HG02870 (cell line): Measurements from ENCODE around the gene DHRSX.
"Not testable (repeated sequence)": the region's sequence is repeated elsewhere in the genome, so short reads cannot be mapped to it uniquely, and the experiment has no call there.

Experiments used
- ATAC-seq: cut with Tn5 transposase; IDR thresholded peaks from one replicate; pipeline ENCODE4 v1.9.1; 2021; ENCODE audit warnings: mild to moderate bottlenecking, moderate library complexity; ENCODE audit not compliant: unreplicated experiment

Gene DHRSX

DNA sequence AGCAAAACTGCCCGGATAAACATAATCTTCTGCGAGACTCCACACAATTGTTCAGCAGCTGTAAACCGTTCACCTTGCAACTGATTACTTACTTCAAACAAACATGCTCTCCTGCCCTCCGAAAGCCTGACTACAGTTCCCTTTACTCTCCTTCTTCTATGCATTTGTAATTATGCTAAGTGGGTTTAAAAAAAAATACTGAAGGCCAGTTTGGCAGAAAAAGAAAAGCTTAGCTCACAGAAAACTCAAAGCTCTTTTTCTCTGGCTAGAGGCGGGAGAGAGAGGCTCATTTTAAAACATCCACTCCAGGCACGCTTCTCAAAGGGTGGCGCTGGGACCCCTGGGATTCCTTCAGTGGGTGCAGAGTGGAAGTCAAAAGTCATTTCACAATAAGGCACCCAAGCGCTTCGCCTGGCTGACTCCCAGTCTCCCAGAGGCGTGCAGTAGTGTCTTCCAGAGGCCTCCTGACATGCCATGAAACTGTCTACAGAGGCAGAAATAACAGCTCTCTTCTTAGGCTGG, 1.9 kb downstream of the DHRSX start:
- ATAC-seq: no peak

DNA sequence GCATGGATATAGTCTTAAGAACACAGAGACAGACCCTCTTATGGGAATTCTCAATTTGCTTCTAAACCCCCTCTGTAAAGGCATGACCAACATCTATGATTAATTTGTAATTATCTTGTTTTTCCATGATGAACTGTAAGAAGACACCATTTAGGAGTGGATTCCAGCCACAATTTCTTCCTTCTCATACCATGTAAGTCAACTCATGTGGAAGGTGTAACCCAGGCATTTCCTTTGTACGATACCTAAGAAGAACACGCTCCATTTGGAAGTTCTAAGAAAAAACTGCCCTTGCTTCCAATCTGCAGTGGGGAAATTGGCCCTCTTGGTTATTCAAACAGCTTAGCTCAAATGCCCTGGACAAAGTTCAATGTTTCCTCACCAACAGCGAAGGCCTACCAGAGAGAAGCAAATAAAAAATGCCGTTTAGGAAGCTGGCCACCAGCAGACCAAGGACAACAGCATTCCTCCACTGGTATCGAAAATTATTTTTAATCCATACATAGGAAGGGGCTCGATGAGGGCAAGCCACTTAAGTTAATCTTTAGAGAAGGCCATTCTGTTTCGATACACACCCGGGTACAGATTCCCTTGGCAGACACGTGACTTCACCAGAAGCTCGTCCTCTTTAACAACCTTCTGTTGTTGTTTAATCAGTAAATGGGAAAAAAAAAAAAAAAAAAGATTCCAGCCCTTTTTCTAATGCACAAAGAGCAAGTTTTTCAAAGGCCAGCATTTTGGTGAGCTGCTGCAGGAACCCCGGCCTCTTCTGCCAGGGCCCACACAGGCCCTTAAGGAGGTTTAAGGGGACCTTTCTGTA, 2.6 kb downstream of the DHRSX start:
- no peak for ATAC-seq

DNA sequence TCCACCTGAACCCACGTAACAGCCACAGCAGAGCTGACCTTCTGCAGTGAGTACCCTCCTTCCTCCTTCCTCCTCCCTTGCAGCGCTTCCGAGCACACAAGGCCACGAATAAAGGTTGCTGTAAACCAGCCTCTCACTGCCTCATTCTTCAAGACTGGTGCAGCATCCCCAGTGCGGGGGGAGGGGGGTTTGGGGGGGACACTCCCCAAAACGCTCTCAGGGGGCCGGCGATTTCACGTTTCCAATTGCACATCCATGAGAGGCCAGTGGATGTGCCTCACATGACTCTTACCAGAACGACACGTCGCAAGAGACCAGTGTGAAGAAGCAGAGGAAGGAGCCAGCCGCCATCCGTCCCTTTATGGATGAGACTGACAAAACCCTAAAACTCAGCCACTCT, 5.2 kb downstream of the DHRSX start:
- ATAC-seq: no peak

DNA sequence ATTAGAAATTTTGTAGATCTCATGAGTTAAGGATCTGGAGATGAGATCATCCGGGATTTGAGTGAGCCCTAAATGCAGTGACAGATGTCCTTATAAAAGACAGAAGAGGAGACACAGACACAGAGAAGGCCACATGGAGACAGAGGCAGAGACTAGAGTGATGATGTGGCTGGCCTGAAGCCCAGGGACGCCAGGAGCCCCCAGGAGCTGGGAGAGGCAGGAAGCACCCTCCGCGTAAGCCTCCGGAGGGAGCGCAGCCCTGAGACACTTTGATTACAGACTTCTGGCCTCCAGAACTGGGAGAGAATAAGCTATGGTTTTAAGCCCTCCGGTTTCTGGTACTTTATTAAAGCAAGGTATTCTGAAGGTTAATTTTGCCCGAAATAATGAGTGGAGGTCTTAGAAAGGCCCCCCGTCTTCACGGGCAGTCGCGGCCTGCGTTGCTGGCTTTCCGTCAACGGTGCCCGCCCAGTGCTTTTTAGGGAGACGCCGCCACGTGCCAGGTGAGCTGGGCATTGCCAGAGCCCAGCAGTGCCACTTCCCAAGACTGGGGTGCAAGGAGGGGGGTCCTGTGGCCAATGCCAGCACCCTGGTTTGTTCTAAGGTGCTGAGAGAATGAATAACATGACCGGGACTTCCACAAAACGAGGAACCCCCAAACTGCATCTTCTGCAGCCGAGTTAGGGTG, 8.1 kb downstream of the DHRSX start:
- ATAC-seq: no peak

DNA sequence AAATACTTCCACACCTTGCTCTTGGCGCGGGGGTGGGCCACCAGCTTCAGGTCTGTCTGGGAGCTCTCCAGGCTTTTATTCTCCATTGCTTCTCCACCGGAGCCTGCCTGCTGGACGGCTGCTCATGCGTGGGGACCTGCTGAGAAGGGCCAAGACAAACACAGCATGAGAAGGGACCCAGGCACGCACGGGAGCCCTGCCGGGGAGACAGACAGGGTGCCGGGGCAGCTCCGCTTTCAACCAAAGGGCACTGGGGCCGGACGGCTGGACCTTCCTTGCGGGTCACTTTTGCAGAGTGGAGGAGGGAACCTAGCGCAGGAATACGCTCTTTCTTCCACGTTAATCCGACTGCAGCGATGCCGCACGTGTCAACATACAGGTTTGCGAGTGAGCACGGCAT, 10.1 kb downstream of the DHRSX start:
- ATAC-seq: no peak

DNA sequence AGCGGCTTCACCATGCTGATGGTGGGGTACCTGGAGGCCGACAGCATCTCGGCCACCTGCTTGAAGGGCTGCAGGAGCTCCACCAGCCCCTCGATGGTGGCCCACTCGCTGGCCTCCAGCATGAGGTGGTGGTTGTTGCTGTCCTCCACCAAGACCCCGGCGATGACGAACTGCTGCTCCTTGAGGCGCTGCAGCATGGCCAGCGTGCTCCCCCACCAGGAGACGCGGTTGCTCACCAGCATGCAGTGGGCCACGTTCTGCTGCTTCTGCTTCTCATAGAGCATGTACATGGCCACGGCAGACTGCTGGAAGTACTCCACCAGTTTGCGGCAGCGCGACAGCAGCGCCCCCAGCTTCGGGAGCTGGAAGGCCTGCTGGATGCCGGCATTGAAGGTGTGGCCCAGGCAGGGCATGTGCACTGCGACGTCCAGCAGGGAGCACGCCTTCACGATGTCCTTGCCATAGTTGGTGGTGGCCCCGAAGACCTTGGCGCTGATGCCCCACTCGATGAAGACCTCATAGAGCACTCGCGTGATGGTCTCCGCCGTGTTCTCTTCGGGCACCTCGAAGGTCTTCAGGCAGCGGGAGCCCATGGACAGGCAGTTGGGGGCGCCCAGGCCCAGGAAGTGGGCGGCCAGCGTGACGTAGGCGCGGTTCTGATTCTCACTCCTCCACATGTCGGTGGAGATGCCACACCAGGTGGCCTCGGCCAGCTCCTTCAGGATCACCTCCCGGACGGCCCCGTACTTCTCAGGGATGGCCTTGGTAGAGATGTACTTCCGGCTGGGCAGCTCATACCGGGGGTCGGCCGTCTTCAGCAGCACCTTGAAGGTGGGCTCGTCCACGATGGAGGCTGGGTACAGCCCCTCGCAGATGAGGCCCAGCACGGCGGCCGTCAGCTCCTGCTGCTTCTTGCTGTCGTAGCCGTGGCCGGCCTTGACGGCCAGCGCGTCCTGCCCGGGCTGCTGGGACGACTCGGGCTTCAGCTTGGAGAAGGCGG, 11.0 kb downstream of the DHRSX start:
- no peak for ATAC-seq

DNA sequence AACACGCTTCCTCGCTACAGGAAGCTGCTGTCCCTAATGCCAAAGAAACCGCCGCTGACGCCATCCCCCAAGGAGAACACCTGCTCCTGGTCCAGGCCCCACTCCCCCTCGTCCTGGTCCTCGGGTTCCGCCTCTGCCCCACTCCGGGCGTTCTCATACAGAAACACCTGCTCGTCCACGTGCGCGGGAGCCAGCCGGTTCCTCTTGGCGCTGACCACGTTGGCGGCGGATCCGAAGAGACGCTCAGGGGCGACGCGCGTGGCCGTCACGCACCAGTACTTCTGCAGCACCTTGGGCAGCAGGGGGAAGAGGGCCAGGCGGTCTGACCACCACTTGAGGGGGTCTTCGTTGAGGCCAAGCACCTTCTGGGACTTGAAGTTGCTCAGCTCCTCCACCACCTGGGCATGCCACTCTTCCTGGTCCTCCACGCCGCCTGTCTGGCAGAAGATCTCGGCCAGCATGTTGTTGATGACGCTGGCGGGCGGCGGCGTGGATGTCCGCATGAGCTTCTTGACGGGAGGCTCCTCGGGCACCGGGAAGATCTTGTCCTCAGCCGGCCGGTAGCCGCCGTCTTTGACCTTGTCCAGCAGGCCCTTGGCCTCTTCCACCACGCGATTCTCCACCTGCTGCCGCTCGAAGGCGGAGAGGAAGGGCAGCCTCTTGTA, 12.0 kb downstream of the DHRSX start:
- no peak for ATAC-seq

DNA sequence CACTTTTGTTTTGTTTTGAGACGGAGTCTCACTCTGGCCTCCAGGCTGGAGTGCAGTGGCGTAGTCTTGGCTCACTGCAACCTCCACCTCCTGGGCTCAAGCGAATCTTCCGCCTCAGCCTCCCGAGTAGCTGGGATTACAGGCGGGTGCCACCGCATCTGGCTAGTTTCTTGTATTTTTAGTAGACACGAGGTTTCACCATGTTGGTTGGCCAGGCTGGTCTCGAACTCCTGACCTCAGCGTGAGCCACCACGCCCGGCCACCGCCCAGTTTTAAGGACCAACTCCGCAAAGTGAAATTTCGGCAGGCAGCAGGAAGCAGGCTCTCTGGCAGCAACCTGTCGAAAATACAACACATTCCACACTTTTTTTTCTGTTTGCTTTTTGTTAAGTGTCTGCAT, 13.4 kb downstream of the DHRSX start:
- ATAC-seq: no peak

DNA sequence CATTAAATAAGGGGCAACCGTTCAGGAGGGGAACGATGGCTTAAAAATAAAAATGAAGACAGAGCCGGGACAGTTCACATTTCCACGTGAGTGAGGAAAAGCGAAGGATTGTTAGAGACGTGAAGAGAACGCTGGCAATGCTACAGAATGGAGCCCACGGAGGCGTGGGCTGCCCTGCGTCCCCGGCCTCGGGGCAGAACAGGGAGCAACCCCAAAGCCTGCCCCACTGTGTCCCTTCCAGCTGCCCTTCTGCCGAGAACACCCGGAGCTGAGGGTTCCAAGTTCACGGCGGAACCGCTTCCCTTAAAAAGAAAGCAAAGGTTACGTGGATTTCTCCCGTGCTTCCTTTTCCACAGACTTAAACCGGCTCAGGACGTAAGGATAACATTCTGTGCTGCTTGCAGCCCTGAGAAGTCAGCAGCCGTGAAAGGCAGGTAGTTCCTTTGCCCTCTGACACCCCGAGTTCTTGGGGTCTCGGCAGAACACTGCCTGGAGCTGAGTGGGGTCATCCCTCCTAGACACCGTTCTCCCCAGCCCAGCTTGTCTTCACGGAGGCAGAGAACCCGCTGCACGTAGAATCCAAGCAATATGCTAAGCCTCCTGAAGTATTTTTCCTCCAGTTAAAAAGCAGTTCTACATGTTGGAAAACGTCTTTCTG, 14.2 kb downstream of the DHRSX start:
- ATAC-seq: no peak

DNA sequence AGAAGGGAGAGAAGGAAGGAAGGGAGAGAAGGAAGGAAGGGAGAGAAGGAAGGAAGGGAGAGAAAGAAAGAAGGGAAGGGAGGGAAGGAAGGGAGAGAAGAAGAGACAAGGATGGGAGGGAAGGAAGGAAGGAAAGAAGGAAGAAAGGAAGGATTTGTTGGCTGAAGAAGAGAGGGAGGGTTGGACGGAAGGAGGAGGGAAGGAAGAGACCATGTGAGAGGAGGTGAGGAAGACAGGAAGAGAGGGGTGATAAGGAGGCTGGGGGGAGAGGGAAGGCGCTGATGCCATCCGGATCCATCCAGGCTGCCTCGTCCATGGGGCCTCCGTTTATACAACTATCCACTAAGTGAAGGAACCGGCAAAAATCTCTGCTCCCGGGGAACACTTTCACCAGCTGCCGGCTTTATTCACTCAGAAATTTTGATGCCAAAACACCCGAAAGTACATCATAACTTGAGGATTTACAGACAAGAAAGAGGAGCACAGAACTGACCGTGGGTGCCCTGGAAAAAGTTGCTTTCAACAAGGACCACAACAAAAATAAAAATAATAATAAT, 14.9 kb downstream of the DHRSX start:
- ATAC-seq: no peak

DNA sequence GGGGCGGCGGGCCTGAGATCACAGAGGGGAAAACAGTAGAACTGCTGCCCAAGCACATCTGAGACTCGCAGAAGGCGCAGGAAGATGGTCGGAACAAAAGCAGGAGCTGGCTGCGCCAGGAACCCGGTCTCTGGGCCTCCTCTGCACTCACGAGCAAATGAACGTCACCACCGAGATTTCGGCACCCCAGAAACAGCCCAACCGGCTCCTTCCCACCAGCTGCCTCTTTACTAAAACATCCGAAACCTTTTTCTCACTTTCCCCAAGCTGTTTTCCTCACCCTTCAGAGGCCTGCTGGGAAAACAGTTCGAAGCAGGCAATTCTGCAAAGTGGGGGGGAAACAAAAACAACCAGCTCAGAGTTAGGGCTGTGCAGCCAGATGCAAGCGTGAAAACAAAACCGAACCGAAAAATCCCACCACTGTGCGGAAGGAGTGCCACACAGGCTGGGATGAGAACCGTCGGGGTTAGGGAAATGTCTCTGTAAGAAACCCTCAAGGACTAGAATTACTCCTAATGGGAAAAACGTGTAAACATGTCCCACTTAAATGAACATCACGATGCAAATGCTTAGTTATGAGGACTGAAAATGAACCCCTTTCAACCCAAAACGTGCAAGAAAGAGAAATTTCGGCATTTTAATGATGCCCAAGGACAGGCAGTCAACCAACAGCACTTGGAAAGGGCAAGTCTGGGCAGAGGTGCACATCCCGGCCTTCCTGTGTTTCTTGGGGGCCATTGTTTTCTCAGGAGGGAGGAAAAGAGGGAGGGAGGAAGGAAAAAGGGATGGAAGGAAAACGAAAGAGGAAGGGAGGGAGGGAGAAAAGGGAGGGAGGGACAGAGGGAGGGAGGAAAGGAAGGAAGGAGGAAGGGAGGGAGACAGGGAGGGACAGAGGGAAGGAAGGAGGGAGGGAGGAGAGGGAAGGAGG, 15.8 kb downstream of the DHRSX start:
- ATAC-seq: no peak

DNA sequence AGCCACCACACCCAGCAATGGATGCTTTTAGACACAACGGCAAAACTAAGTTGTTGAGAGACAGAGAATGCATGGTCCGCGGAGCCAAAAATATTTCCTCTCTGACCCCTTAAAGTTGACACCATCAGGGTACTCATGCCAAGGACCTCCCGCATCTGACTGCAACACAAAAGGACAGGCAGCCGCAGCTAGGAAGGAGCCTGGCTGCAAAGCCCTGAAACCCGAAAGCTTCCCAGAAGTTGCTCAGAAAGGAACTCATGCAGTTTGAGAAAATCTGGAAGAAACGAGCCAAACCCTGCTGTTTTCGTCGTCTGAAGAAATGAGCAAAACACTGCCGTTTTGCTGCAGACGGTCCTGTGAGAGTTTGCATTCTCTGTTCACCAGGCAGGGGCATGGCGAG, 16.5 kb downstream of the DHRSX start:
- ATAC-seq: no peak

DNA sequence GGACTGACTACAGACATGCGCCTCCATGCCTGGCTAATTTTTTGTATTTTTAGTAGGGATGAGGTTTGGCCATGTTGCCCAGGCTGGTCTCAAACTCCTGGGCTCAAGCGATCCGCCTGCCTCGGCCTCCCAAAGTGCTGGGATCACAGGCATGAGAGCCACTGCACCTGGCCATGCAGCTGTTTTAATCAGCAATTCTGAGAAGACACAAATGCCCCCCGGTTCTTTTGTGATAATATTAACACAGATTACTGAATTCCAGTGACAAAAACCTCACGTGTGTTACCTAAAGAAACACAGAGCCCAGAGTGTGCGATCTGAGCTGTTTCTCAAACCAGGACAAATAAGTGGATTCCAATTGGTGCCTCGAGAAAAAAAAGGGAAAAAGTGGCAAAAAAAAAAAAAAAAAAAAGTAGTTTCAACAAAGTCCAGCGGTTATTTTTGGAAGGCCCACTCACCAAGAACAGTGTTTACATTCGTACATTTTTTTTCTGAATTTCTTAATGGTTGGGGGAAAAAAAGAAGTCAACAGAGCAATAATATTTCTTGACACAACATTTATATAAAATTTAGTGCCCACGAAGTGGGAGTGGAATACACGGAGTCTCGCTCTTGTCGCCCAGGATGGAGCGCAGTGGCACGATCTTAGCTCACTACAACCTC, 17.2 kb downstream of the DHRSX start:
- ATAC-seq: no peak

DNA sequence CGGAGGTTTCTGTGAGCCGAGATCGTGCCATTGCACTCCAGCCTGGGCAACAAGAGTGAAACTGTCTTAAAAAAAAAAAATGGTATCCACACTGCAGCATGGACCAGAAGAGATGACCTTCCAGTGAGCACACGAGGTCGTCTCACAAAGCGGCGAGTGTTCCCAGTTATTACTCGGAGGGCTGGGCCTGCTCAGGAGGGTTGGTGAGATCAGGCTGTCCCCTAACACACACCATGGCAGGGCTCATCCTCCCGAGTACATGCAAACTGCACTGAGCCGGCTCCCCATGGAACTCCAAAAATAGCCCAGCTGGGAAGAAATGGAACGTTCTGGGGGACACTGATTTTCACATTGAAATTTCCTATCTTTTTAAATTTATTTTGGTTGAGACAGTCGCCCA, 19.2 kb downstream of the DHRSX start:
- ATAC-seq: not testable (repeated sequence)

DNA sequence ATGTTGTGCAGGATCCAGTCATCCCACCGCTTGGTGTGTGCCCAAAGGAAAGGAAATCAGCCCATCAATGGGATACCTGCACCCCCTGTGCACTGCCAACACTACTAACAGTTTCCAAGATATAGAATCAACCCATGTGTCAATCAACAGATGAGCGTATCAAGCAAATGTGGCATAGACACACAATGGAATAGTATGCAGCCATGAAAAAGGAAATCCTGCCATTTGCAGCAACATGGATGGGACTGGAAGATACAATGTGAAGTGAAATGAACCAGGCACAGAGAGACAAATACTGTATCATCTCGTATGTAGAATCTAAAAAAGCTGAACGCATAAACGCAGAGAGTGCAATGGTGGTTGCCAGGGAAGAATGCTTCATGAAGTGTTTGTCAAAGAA, 20.8 kb downstream of the DHRSX start:
- not testable (repeated sequence) for ATAC-seq

DNA sequence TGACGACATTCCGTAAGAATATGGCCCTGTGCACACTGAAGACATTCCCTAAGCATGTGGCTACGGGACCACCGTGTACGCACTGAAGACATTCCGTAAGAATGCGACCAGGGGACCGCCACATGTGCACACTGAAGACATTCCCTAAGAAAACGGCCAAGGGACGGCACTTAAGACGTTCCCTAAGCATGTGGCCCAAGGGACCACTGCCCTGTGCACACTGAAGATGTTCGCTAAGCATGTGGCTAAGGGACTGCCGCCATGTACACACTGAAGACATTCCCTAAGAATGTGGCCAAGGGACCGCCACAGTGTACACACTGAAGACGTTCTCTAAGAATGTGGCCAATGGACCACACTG, 21.4 kb downstream of the DHRSX start:
- ATAC-seq: no peak

DNA sequence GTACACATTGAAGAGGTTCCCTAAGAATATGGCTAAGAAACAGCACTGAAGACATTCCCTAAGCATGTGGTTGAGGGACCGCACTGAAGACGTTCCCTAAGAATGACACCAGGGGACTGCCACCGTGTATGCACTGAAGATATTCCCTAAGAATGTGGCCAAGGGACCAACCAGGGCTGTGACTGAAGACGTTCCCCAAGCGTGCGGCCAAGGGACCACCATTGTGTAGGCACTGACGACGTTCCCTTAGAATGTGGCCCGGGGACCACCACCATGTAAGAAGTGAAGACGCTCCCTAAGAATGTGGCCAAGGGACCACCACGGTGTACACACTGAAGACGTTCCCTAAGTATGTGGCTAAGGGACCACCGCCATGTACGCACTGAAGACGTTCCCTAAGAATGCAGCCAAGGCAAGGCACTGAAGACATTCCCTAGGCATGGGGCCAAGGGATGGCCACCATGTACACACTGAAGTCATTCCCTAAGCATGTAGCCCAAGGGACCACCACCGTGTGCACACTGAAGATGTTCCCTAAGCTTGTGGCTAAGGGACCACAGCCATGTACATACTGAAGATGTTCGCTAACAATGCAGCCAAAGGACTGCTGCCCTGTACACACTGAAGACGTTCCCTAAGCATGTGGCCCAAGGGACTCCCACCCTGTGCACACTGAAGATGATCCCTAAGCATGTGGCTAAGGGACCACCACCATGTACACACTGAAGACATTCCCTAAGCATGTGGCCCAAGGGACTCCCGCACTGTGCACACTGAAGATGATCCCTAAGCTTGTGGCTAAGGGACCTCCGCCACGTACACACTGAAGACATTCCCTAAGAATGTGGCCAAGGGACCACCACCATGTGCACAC, 22.0 kb downstream of the DHRSX start:
- ATAC-seq: no peak
